Measurements from ENCODE around the gene ALLC. TPM values are rescaled to one million over a fixed set of nuclear protein-coding genes. Genes with fewer than 3 reads are reported as not detected.

Gene ALLC
- total and polyA plus RNA-seq, 10 of the 15 experiments (the other 5 are each of a cell fraction or from before 2014, with no cell fraction given): 0.05 TPM; not detected in 9

- TF ChIP-seq ZNF687 (IDR thresholded peaks at IDR 0.05): peak; percentile 16; the same call in 1 of the 2 replicates
- no peak for TF ChIP-seq ZNF24 (IDR thresholded peaks at IDR 0.05)
- TF ChIP-seq BHLHE40 (IDR thresholded peaks at IDR 0.05; ENCODE audit: borderline replicate concordance in 1 of 2, low read depth in 2 of 2, low read length in 1 of 2): peak; percentile 70 to 78; a peak in 3 of 4 replicates
- TF ChIP-seq BRCA1 (IDR thresholded peaks at IDR 0.05; ENCODE audit: low read depth, low read length): peak; percentile 57; the same call in 1 of the 2 replicates
- peak; percentile 65 for TF ChIP-seq PKNOX1 (IDR thresholded peaks at IDR 0.05)
- TF ChIP-seq REST (IDR thresholded peaks at IDR 0.05; ENCODE audit: low read depth, low read length): no peak
- TF ChIP-seq SREBF2 (IDR thresholded peaks at IDR 0.05; ENCODE audit: low read length): no peak
- no peak for TF ChIP-seq POLR2AphosphoS5 (IDR thresholded peaks at IDR 0.05; ENCODE audit: low read length)
- TF ChIP-seq NFYA (IDR thresholded peaks at IDR 0.05; ENCODE audit: borderline replicate concordance, low read depth, low read length): no peak
- no peak for TF ChIP-seq YBX1 (IDR thresholded peaks at IDR 0.05)
- peak; percentile 46 for TF ChIP-seq BCL11A (IDR thresholded peaks at IDR 0.05; ENCODE audit: low read depth, low read length)
- TF ChIP-seq NFYB (IDR thresholded peaks at IDR 0.05; ENCODE audit: insufficient read depth, low read depth, low read length): no peak
- TF ChIP-seq RAD51 (IDR thresholded peaks at IDR 0.05): no peak
- peak; percentile 77; the same call in 1 of the 2 replicates for TF ChIP-seq E2F4 (IDR thresholded peaks at IDR 0.05; ENCODE audit: low read depth, low read length)
- TF ChIP-seq RELB (IDR thresholded peaks at IDR 0.05; ENCODE audit: low read depth): peak; percentile 46; the same call in 1 of the 2 replicates
These were observed 6.0 kb upstream of the ALLC start (continued) for GRCh38 chr2:3651691-3652648.

Measured in GM12878 (cell line).